NCI-H2171 treated with DMSO at 0.1 percent for 48 hours (cell line): ENCODE results near the gene ESYT3.
"Not testable (repeated sequence)": the region's sequence is repeated elsewhere in the genome, so short reads cannot be mapped to it uniquely, and the experiment has no call there.

ENCODE experiments used
- DNase-seq: peaks from one replicate; lab custom pipeline; 2025; lab: John Stamatoyannopoulos, UW

Gene ESYT3

DNA sequence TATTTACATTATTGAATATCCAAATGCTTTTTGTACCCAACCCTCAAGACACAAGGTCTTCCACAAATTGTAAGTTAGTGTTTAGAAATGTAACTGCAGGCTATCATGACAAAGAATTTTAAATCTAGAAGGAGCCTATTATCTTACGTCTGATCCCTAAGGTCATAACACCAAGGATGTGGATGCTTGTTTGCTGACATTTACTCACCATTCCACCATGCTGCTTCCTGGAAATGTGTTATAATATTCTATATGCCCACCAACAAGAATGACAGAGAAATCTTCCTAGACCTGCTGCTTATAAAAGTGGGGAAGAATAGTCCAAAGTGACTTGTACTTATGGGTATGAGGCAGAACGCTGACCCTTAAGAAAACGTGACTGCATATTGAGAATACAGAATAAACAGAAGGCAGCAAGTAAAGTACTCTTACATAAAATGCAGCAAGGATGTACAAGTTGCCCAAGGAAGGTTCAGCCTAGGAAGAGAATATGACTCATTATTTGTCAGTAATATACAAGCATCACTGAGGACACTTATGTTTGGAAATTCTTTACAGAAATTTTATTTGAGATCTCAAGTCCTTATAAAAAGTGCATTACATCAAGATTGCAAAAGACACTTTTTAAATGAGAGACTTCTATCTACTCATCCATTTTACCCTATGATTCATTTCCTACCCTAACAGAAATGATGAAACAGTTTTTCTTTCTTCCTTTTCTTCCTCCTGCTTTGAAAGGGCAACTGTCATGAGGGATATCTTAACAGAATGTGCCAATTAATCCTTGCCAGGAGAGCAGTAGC is 59.6 kb downstream of the ESYT3 start:
- no peak for DNase-seq

DNA sequence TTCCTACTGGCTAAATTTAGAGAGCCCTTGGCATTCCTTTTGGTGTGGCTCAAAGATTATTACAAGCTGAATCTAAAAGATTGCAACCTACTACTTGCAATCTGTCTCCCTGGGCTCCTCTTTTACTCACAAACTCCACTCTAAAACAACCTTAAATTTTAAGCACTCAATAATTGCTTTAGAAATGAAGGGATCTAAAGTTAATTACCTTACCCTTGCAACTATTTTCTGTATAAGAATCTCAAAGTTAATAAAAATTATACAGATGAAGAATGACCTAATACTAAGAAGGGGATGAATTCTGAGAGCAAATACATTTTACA is 60.2 kb downstream of the ESYT3 start:
- no peak for DNase-seq

DNA sequence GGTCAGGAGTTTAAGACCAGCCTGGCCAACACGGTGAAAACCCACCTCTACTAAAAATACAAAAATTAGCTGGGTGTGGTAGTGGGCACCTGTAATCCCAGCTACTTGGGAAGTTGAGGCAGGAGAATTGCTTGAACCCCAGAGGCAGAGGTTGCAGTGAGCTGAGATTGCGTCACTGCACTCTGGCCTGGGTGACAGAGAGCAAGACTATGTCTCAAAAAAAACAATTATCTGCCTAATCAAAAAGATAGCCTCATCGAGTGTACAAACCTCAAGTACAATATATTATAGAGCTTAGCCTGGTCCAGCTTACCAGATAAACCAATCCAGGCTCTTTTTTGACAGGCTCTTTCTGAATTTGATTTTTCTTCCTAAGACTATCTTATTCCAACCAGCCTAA is 61.2 kb downstream of the ESYT3 start:
- not testable (repeated sequence) for DNase-seq

GRCh38 chr3:138496436-138496835 is 62.0 kb downstream of the ESYT3 start:
- no peak for DNase-seq

DNA sequence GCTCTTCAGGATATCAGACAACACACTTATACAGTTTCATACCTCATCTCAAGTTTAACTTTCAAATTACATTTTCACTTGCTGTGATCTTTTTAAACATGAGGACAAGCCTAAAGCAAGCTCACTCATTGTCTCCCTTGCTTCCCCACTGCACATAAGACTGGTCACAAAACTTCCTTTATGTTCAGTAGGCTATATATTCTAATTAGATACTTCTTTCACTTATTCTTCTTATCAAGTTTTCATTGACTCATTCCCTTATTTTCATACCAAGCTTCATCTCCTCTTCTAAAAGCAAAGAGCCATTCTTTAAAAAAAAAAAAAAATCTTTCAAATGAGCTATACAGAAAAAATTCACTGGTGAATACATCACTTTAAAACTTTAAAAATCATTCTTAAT is 62.6 kb downstream of the ESYT3 start:
- no peak for DNase-seq

GRCh38 chr3:138497851-138498250 is 63.4 kb downstream of the ESYT3 start:
- no peak for DNase-seq

GRCh38 chr3:138498991-138499390 is 64.6 kb downstream of the ESYT3 start:
- DNase-seq = no peak

GRCh38 chr3:138507524-138507923 is 73.1 kb downstream of the ESYT3 start:
- no peak for DNase-seq

GRCh38 chr3:138509586-138509985 is 75.2 kb downstream of the ESYT3 start:
- no peak for DNase-seq

GRCh38 chr3:138511945-138512344 is 77.5 kb downstream of the ESYT3 start:
- no peak for DNase-seq

DNA sequence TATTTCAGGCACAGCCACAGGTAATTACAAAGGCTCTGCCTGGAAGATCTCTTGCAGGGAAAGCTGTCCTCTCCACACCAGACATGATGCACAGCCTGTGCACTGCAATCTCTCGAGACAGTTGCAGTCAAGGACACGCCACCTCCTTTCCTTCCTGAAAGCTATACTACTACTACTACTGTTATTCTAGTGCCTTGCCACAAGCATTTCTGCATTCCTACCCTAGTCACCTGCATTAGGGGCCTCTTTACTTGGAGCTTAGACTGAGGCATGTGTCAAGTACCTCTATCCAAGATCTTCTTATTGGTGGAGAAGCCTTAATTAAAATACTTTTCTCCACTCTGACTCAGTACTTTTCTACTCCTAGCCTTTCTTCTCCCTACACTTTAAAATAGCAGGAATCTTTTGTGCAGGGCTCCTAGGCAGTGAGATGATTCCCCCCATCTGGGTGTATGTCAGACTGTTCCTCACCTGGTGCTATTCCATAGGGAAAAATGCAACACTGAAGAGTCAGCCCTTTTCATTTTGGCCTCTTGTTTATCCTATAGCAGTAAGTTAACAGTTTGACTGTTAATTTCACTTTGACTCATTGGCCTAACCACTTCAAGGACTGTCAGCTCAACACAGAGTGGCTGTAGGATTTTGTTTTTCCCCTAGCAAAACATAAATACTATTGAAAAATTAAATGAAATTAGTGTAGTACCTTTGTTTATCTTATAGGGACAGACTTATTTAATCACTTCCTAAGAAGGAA is 78.9 kb downstream of the ESYT3 start:
- DNase-seq = no peak

DNA sequence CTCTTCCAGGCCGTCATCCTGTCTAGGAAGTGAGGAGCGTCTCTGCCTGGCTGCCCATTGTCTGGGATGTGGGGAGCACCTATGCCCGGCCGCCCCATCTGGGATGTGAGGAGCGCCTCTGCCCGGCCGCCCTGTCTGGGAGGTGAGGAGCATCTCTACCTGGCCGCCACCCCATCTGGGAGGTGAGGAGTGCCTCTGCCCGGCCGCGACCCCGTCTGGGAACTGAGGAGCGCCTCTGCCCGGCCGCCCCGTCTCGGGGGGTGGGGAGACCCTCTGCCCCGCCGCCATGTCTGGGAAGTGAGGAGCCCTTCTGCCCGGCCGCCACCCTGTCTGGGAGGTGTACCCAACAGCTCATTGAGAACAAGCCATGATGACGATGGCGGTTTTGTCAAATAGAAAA is 87.0 kb downstream of the ESYT3 start:
- not testable (repeated sequence) for DNase-seq
